HG03342 (cell line): ENCODE measurements around the gene SNRPB.

ENCODE experiments used
- ATAC-seq: cut with Tn5 transposase; IDR thresholded peaks from one replicate; pipeline ENCODE4 v1.9.1; 2021; ENCODE audit warnings: mild to moderate bottlenecking, moderate library complexity; ENCODE audit not compliant: unreplicated experiment

SNRPB gene

DNA sequence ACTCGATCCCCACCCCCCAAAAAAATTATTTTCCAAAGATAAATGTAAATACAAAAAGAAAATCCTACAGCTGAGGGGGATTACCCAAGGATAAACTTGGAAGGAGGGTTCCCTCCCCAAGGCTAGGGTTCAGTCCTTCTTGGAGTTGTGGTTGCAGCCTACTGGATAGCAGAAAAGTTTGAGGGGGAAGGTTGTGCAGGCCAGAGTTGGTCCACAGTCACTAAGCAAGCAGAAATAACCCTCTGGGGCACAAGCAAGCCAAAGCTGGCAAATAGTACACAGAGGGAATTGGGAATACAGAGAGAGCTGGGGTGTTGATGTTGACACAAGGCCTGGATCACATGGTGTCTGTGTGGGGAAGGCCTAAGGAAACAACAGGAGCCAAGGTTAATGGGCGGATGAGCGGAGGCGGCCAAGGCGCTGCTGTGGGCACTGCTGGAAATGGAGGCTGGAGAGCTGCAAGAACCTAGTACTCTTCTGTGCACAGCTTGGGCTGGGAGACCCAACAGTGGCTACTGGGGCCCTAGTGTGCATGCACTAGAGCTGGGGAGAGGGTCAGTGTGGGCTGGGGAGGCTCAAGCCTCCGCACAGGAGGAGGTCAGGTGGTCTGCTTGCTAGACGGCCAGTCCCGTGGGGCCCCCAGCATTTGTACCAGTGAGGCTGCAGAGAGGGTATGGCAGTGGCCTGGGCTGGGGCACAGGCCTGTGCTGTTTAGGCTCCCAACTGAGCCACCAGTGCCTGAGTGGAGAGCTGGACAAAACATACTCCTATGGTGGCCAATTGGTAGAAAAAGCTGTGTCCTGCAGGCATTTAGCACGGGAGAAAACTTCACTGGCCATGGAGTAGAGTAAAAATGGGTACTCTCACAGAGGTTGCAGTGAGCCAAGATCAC lies 5.5 kb upstream of the SNRPB start:
- no peak for ATAC-seq

- no peak for ATAC-seq
Observed at GRCh38 chr20:2473516-2473915, 2.9 kb upstream of the SNRPB start.

DNA sequence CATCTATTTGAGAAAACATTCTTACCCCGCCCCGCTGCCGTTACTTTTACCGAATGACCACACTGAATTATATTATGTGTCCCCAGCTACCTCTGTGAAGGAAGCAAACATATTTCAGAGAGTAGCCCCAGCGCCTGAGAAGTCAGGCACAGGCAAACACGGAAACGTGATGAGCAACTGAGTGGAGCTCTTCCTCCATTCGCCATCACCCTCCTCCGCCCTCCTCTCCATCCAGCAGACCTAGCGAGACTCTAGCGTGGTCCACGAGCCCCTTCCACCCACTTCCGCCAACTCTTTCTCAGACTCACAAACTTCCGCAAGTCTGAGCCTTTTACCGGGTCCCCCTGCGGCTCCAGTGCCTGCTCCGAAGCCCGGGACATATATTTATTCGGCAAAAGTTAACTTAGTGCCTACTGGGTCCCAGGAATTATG lies 582 bp downstream of the SNRPB start:
- ATAC-seq = peak; percentile 36

- no peak for ATAC-seq
Observed at GRCh38 chr20:2468581-2469407, 1.8 kb downstream of the SNRPB start.

GRCh38 chr20:2467412-2467811 lies 3.2 kb downstream of the SNRPB start:
- ATAC-seq = no peak

- ATAC-seq = no peak
Observed at GRCh38 chr20:2465100-2465499, 5.5 kb downstream of the SNRPB start.

DNA sequence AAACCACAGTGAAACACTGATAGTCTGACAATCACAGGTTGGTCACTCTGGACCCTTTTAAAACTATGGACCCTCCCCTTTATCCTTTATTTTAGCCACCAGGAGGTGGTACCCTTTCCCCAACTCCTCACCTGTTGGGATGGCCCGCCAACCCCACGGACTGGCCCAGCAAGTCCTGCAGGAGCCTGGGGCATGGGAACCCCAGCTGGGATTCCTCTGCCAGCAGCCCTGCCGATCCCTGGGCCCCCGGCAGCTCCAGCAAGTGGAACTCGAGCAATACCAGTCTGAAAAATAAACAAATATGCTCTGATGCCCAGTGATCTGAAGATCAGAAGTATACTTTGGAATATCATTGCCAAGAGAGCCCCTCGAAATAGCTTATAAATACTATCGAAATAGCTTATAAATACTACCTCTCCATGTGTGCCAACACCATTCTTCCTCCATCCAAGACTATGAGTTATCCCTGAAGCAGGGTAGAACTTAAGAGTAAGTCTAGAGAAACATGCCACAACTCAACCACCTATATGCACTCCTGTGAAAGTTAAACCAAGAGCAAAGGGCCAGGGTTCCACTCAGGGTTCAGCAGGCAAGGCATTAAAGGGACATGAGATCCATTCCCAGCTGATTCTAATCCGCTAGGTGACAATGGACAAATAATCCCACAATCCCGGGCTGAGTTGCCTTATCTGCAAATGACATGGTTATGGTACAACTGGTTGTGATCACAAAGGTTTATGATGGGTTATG lies 6.8 kb downstream of the SNRPB start:
- no peak for ATAC-seq

DNA sequence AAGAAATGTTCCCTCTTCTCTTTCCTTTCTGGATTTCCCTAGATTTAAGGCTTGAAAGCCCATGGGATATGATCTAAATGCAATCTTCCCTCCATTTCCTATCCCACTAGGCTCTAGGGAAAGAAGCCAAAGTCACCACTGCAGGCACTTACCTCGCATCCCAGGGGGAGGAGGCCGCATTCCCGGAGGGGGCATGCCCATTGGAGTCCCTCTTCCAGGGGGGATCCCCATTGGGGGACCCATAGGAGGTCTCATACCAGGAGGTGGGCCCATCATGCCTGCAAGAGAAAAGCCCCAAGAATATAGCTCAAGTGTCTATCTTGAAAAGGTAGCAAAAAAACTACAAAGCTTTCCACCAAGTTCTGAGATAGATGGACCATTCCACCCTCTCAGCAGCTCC lies 8.1 kb downstream of the SNRPB start:
- ATAC-seq = no peak

DNA sequence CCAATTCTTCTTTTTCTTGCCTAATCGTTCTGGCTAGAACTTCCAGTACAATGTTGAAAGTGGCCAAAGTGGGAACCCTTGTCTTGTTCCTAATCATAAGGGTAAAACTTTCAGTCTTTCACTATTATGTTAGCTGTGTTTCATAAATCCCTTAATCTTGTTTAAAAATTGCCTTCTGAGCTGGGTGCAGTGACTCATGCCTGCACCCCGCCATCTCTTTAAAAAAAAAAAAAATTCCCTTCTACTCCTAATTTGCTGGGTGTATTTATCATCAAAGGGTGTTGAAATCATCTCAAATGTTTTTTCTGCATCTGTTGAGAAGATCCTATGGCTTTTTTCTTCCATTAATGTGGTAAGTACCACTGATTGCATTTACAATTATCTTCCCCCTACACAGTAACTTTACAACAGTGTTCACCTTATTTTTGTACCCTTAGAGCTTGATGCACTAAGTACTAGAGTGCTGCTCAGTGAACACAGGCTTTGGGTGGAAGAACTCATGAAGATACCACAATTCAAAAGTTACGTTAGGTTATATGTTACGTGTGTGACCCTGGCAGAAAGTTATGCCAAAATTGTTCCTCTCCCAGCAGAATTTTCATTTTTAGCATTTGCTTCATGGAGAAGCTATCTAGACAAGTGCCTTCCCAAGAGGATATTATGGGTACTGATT lies 9.7 kb downstream of the SNRPB start:
- no peak for ATAC-seq

- no peak for ATAC-seq
Observed at GRCh38 chr20:2459981-2460751, 10.4 kb downstream of the SNRPB start.

DNA sequence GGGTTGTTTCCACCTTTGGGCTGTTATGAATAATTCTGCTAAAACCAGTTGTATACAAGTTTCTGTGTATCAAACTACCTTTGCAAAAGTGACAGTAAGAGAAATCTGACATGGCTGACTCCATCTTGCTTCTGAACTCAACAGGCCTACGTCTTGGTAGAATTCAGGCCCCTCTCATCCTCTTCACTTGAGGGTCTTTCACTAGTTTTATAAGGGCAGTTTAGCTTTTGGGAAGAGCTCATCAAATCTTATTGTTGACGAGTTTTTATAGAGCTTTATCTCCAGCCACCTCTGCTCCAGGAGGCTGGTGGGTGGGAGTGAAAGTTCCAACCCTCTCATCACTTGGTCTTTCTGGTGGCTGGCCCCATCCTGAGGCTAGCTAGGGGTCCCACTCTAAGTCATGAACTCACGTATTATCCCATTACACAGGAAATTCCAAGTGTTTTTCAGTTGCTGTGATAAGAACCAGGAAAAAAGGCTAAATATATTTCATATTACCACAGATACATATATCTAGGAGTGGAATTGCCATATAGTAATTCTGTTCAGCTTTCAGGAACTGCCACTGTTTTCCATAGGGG lies 11.6 kb downstream of the SNRPB start:
- no peak for ATAC-seq

DNA sequence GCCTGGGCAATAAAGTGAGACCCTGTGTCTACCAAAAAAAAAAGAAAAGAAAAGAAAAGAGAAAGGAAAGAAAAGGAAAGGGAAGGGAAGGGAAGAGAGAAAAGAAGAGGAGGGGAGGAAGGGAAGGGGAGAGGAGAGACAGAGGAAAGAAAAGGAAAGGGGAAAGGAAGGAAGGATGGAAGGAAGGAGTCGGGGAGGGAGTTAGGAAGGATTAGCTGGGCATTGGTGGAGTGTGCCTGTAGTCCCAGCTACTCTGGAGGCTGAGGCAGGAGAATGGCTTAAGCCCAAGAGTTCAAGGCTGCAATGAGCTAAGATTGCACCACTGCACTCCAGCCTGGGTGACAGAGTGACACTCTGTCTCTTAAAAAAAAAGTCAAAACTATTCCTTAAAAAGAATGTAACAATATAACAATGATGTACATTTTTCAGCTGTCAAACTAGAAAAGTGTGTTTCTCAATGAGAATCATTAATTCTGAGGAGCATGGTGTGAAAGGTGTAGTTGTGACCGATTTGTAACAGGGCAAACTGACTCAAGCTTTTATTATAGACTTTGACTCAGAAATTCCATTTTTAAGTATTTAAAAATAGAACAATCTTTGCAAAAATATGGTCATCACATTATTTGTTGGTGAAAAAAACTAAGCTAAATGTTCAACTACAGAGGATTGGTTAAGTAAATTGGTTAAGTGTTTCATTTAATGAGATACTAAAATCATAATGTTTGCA lies 14.7 kb downstream of the SNRPB start:
- no peak for ATAC-seq

DNA sequence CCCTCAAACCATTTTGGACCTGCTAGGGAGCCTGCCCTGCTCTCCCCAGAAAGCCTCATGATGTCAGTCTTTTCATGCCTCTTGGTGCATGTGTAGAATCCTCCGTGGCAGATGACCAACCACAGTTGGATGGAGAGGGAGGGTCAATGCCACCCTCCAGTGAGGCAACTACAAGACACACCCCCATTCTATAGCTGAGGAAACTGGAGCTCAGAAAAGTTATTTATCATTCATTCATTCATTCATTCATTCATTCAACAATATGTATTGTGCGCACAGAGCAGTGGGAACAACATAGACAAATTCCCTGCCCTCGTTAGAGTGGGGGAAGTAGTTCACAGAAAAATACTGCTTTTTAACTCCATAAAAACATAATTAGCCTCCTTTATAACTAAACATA lies 16.8 kb downstream of the SNRPB start:
- ATAC-seq = no peak

DNA sequence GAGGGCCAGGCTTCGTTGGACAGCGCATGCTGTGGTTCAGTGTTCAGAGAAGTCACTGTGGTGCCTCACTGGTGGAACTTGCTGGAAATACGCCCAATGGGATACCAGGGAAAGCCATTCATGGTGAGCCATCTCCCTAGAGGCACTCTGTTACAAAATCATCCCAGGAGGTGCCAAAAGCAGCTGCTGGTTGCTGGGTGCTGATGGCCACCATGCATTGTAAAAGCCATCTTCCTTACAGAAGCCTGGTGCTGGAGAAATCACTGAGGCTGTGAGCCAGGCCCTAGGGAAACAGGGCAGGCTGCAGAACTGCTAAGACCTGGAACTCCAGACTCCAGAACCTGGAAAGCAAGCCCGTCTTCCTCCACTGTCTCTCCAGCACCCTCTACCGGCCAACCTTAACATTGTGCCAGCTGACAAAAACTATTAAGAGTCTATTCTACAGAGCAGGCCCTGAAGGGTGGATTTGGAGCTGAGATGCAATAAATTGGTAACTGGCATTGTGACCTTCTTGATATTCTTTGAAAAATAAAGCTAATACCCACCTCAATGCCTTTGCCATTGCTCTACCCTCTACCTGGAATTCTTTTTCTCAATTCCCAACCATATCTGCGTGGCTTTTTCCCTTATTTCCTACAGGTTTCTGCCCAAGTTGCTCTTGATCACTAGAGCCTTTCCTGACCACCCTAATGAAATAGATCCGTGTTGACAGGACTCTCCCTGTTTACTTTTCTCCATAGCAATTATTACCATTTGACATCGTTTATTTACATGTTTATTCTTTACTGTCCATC lies 18.5 kb downstream of the SNRPB start:
- ATAC-seq = no peak

- ATAC-seq = no peak
Observed at GRCh38 chr20:2451422-2451821, 19.2 kb downstream of the SNRPB start.

- ATAC-seq = no peak
Observed at GRCh38 chr20:2449386-2449785, 21.2 kb downstream of the SNRPB start.

DNA sequence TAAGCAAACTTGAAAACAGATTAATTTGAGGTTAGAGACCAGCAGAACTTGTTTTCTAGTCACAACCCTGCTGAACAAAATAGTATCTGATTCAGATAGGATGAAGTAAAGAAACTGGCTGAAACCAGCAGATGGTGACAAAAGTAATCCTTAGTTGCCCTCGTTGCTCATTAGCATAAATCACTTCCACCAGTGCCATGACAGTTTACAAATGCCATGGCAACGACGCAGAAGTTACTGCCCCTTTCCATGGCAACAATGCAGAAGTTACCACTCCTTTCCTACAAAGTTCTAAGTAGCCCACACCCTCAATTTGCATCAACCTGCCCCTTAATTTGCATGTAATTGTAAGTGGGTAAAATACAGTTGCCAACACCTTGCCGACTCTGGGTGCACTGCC lies 23.7 kb downstream of the SNRPB start:
- ATAC-seq = no peak

DNA sequence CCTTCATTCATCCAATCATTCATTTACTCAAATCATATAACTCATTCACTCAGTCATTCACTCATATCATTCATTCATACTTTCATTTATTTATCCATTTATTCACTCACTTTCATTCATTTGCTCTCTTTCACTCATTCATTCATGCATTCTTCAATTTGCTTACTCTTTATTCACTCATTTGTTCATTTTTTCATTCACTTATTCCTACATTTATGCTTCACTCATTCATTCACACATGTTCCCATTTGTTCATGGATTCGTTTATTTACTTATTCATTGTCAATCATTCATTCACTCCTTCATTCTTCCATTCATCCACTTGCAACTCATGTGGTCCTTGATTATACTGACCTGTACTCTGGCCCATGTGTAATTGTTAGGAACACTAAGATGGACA lies 39.4 kb downstream of the SNRPB start:
- no peak for ATAC-seq
